ENCODE measurements around the gene FAM222A. TPM values are rescaled to one million over a fixed set of nuclear protein-coding genes. Genes with fewer than 3 reads are reported as not detected.

Gene FAM222A
- total RNA-seq, 1 experiment from 2014 or later = 2.8 TPM

DNA sequence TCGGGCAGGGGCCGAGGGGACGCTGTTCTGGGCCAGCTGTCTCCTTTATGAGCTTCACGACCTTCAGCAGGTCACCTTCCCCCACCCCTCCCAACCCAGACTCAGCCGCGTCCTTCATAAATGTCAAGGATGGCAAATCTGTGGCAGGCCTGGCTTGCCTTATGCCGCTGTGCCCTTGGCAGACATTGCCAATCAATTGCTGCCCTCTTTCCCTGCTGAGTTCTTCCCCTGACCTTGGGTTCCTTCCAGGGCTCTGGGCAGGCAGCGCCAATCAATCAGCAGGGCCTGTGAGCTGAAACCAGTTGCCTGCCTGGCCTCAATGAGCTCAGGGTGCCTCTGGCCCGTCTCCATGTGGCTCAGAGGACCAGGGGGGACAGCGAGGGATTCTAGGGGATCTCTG is 7.7 kb downstream of the FAM222A start:
- Histone ChIP-seq H2BK5ac (ENCODE audit: insufficient read length, low read length) (no peak overlapping the region), H2AFZ (ENCODE audit: low read length) (no peak overlapping the region), H3K23me2 (ENCODE audit: insufficient read length, low read depth, low read length, poor library complexity, severe bottlenecking) (no peaks in the 10 kb centered on the region), H2BK15ac (ENCODE audit: low read depth, low read length) (no peak overlapping the region), H4K5ac (ENCODE audit: insufficient read length, low read depth, low read length) (no peak overlapping the region), H2BK120ac (ENCODE audit: low read depth, low read length, poor library complexity, severe bottlenecking) (no peak overlapping the region), H3K4me2 (ENCODE audit: insufficient read depth, insufficient read length, low read length) (no peak overlapping the region), H3K9ac (ENCODE audit: extremely low read depth, insufficient read length, low read length) (no peak overlapping the region), H2BK20ac (ENCODE audit: low read depth, low read length, poor library complexity, severe bottlenecking) (no peak overlapping the region), H3K27me3 (ENCODE audit: insufficient read depth, low read length) (no peaks in the 10 kb centered on the region; the same call in 1 of the 2 replicates), H3K9me3 (ENCODE audit: control insufficient read depth, low read depth, low read length) (no peaks in the 10 kb centered on the region), H3K14ac (ENCODE audit: insufficient read depth, low read length) (no peak overlapping the region), H2BK12ac (ENCODE audit: insufficient read length, low read depth, low read length) (no peak overlapping the region), H4K20me1 (ENCODE audit: control insufficient read depth, insufficient read depth, insufficient read length) (no peaks in the 10 kb centered on the region), H3K56ac (ENCODE audit: insufficient read length, low read depth, low read length) (no peak overlapping the region), H2AK5ac (ENCODE audit: insufficient read length, low read length) (no peak overlapping the region), H4K91ac (ENCODE audit: insufficient read length, low read depth, low read length) (no peak overlapping the region), H3K79me1 (ENCODE audit: insufficient read depth, low read depth, low read length, poor library complexity, severe bottlenecking) (no peaks in the 10 kb centered on the region), H3K23ac (ENCODE audit: insufficient read length, low read depth, low read length) (no peak overlapping the region), H3K4ac (ENCODE audit: low read depth, low read length) (no peak overlapping the region), H3K4me1 (ENCODE audit: insufficient read depth, low read length) (no peaks in the 10 kb centered on the region), H4K8ac (replicated peaks; ENCODE audit: insufficient read length, low read depth, low read length) (no peak overlapping the region), H3T11ph (ENCODE audit: low read length) (no peak overlapping the region), H3K27ac (ENCODE audit: insufficient read length, low read depth, low read length) (no peak overlapping the region), H3K79me2 (ENCODE audit: insufficient read depth, low read length) (no peaks in the 10 kb centered on the region), H3K18ac (ENCODE audit: insufficient read length, low read depth, low read length) (no peak overlapping the region)
- DNase-seq = no peak
- H3K27me3 Mint-ChIP-seq (ENCODE audit: low read depth) = peaks cover 31% of the 10 kb centered on the region
- WGBS (ENCODE audit: extremely low coverage, insufficient read length, low lambda C conversion rate) = no CpG with 5 or more reads among the region's 10 CpGs
- H3K4me1 Mint-ChIP-seq = peaks cover 20 to 40% of the 10 kb centered on the region in 2 experiments
- no peak overlapping the region; a peak in 1 of 5 replicates for H3K4me3 Mint-ChIP-seq
- H3K27ac Mint-ChIP-seq = no peak overlapping the region
- H3K9me3 Mint-ChIP-seq = no peaks in the 10 kb centered on the region
- TF ChIP-seq, protein P1, sequence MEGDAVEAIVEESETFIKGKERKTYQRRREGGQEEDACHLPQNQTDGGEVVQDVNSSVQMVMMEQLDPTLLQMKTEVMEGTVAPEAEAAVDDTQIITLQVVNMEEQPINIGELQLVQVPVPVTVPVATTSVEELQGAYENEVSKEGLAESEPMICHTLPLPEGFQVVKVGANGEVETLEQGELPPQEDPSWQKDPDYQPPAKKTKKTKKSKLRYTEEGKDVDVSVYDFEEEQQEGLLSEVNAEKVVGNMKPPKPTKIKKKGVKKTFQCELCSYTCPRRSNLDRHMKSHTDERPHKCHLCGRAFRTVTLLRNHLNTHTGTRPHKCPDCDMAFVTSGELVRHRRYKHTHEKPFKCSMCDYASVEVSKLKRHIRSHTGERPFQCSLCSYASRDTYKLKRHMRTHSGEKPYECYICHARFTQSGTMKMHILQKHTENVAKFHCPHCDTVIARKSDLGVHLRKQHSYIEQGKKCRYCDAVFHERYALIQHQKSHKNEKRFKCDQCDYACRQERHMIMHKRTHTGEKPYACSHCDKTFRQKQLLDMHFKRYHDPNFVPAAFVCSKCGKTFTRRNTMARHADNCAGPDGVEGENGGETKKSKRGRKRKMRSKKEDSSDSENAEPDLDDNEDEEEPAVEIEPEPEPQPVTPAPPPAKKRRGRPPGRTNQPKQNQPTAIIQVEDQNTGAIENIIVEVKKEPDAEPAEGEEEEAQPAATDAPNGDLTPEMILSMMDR (conservative IDR thresholded peaks at IDR 0.05) = no peak
- no peaks in the 10 kb centered on the region for H3K36me3 Mint-ChIP-seq (ENCODE audit: insufficient read depth in 1 of 3, low read depth in 3 of 3)

Measured in H9 (cell line).